ENCODE measurements around the gene PLCD4.

The PLCD4 gene

DNA sequence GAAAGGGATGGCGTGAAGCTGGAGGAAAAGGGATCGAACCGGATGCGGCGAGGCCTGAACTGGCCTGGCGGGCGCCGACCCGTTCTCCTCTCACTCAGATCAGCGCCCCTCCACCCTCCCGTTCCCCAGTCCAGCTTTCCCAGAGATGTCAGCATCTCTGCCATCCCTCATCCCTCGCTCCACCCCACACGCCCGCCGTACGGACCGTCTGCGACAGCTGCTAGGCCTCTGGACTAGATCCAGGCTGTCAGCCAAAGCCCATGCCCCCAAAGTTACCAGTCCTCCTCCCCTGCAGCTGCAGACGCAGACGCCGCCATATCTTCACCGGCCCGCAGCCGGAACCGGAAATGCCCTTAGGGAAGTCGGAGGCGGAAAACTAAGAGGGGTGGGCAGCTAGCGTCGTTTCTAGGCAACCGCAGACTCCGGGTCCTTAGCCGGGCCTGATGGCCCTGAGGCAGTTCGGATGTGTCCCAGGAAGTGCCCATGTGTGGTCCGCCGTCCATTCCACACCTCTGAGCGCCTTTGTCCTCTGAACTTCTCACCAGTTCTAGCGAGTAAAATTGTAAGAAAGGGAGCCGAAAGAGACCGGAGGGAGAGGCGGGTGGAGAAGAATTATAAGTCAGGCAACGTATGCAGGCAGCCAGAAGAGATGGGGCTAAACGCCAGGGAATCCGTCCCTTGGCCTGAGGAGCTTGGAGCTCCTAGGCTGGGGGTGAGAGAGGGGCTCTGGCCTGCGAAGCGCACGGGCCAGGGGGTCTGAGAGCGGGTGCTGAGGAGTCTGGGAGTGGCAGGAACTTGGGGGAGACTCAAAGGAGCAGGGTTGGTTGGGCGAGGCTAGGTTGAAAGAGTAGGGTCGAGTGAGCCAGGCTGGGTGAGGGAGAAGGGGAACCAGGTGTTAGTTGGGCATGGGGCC lies 64.2 kb downstream of the PLCD4 start, which contains the start of the genes RNF25 and STK36:
TSS of gene RNF25 (minus strand) at position 349 of the 913 bp plus-strand sequence. CDS start at position 317, 32 bp downstream.
TSS of gene STK36 (plus strand) at position 433 of the 913 bp plus-strand sequence. CDS start 744 bp downstream, outside the sequence.
- no peak for FAIRE-seq

DNA sequence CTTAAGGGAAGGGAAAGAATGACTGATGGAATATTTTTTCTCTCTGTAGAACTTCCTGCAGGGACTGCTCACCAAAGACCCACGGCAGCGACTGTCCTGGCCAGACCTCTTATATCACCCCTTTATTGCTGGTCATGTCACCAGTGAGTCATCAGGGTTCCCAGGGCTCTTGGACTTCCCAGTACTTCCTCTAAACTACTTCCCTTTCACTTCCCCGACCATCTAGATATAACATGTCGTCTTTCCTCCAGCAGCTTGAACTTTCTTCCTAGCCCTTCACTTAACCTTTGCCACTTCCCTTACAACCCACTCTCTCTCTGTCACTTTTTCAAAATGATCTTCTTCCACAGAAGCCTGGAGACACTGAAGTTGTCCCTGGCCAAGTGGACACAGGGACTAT lies 71.4 kb downstream of the PLCD4 start:
- no peak for FAIRE-seq

DNA sequence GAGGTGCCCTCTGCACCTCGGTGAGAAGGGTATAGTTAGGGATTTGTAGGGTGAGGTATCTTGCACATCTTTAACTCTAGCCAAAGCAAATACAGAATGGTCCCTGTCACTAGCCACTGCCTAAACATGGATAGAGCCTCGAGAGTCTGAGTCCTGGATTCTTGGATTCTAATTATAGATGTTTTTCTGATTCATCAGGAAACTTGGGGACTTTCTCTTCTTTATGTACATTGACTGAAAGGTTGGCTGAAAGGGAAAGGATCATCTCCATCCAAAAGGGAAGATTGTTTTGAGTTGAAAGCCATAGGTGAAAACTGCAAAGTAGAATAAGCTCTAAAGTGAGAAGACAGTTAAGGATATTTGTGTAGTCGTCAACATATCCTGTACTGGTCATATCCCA lies 72.4 kb downstream of the PLCD4 start:
- FAIRE-seq = no peak
